GM12864 (cell line): ENCODE results near the gene CYBRD1.

Source experiments
- DNase-seq: peaks from one replicate; pipeline ENCODE4 v3.0.0-alpha.2; 2011; ENCODE audit warnings: low read depth
- H3K4me3 ChIP-seq: 2 replicates; pipeline ENCODE4 v1.5.1; 2011; ENCODE audit warnings: mild to moderate bottlenecking, low read depth, low read length, control low read depth
- CTCF ChIP-seq: IDR thresholded peaks from 2 replicates; pipeline ENCODE4 v1.5.1; 2011; ENCODE audit warnings: low read depth, mild to moderate bottlenecking, moderate library complexity, low read length, control low read depth, inconsistent platforms; ENCODE audit errors: missing control alignments

CYBRD1 gene

GRCh38 chr2:171505374-171505773 lies 16.9 kb upstream of the CYBRD1 start:
- no peak for TF ChIP-seq CTCF
- no peak for DNase-seq
- H3K4me3 ChIP-seq: no peak overlapping the region

- H3K4me3 ChIP-seq: no peak overlapping the region
- TF ChIP-seq CTCF: no peak
- peak; percentile 64 for DNase-seq
Measured at GRCh38 chr2:171509945-171510731, 12.1 kb upstream of the CYBRD1 start.

- no peak for DNase-seq
- TF ChIP-seq CTCF: no peak
- H3K4me3 ChIP-seq: no peak overlapping the region
Measured at GRCh38 chr2:171512014-171512413, 10.3 kb upstream of the CYBRD1 start.

- DNase-seq: no peak
- H3K4me3 ChIP-seq: no peak overlapping the region
- no peak for TF ChIP-seq CTCF
Measured at GRCh38 chr2:171512683-171513195, 9.5 kb upstream of the CYBRD1 start.

GRCh38 chr2:171513719-171514160 lies 8.5 kb upstream of the CYBRD1 start:
- no peak overlapping the region for H3K4me3 ChIP-seq
- TF ChIP-seq CTCF: no peak
- DNase-seq: no peak

- no peak for DNase-seq
- H3K4me3 ChIP-seq: no peak overlapping the region
- TF ChIP-seq CTCF: no peak
Measured at GRCh38 chr2:171514908-171515582, 7.2 kb upstream of the CYBRD1 start.
